Thyroid gland (tissue), 4 donors: ENCODE results near the gene TMEM263.
"Not testable (repeated sequence)": the region's sequence is repeated elsewhere in the genome, so short reads cannot be mapped to it uniquely, and the experiment has no call there.

Source experiments
- POLR2A ChIP-seq, 2 donors: fragments of 450-650 bp; IDR thresholded peaks; one replicate each; pipeline ENCODE4 v1.6.1; 2017; ENCODE audit warnings: antibody characterized with exemption in 2 of 2, mild to moderate bottlenecking in 2 of 2, moderate library complexity in 1 of 2
- TF ChIP-seq, protein P1 (sequence below), 6 experiments: fragments of 200-600 bp in 3 of 6; fragments of 450-650 bp in 3 of 6; sonication (generic) in 3 of 6; IDR thresholded peaks; one replicate each; pipeline ENCODE4 v1.5.1; 2016 to 2019; ENCODE audit warnings: antibody characterized with exemption in 6 of 6, mild to moderate bottlenecking in 2 of 6, inconsistent platforms in 1 of 6, moderate library complexity in 1 of 6

DNA sequence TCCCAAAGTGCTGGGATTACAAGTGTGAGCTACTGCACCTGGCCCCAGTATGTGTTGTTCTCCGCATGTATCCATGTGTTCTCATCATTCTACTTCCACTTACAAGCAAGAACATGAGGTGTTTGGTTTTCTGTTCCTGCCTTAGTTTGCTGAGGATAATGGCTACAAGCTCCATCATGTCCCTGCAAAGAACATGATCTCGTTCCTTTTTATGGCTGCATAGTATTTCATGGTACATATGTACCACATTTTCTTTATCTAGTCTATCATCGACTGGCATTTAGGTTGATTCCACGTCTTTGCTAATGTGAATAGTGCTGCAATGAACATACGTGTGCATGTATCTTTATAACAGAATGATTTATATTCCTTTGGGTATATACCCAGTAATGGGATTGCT, 40.4 kb downstream of the TMEM263 start:
- TF ChIP-seq, protein P1, sequence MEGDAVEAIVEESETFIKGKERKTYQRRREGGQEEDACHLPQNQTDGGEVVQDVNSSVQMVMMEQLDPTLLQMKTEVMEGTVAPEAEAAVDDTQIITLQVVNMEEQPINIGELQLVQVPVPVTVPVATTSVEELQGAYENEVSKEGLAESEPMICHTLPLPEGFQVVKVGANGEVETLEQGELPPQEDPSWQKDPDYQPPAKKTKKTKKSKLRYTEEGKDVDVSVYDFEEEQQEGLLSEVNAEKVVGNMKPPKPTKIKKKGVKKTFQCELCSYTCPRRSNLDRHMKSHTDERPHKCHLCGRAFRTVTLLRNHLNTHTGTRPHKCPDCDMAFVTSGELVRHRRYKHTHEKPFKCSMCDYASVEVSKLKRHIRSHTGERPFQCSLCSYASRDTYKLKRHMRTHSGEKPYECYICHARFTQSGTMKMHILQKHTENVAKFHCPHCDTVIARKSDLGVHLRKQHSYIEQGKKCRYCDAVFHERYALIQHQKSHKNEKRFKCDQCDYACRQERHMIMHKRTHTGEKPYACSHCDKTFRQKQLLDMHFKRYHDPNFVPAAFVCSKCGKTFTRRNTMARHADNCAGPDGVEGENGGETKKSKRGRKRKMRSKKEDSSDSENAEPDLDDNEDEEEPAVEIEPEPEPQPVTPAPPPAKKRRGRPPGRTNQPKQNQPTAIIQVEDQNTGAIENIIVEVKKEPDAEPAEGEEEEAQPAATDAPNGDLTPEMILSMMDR (IDR thresholded peaks at IDR 0.05), result not testable (repeated sequence)
- TF ChIP-seq POLR2A (IDR thresholded peaks at IDR 0.05), result not testable (repeated sequence)
